Tibial nerve (tissue), 4 donors: ENCODE data around the gene POMGNT2. TPM values are rescaled to one million over a fixed set of nuclear protein-coding genes. Genes with fewer than 3 reads are reported as not detected.

Source experiments
- DNase-seq, 2 donors: peaks; one replicate each; pipeline ENCODE4 v3.0.0-alpha.2; 2019; ENCODE audit warnings: low spot score in 2 of 2
- H3K27ac ChIP-seq, 4 donors: fragments of 200-600 bp; sonication (generic) in 3 of 4; one replicate each; pipeline ENCODE4 v1.5.1; 2017 to 2019; ENCODE audit warnings: mild to moderate bottlenecking in 1 of 4
- H3K27me3 ChIP-seq, 2 donors: fragments of 200-600 bp; sonication (generic) in 1 of 2; one replicate each; pipeline versions ENCODE4 v1.5.1 to v1.6.0; 2017 to 2019
- H3K36me3 ChIP-seq, 3 donors: fragments of 200-600 bp; sonication (generic); one replicate each; pipeline ENCODE4 v1.5.1; 2018 to 2019
- H3K4me1 ChIP-seq, 4 donors: fragments of 200-600 bp; sonication (generic) in 3 of 4; one replicate each; pipeline ENCODE4 v1.5.1; 2017 to 2019
- H3K4me3 ChIP-seq, 4 donors: fragments of 200-600 bp; sonication (generic) in 3 of 4; one replicate each; pipeline ENCODE4 v1.5.1; 2017 to 2019; ENCODE audit warnings: mild to moderate bottlenecking in 1 of 4, moderate library complexity in 1 of 4
- H3K9me3 ChIP-seq, 4 donors: fragments of 200-600 bp; sonication (generic) in 3 of 4; one replicate each; pipeline ENCODE4 v1.5.1; 2017 to 2019
- EP300 ChIP-seq, 2 donors: sonication (generic); formaldehyde crosslinking; IDR thresholded peaks; one replicate each; pipeline ENCODE4 v1.6.1; 2017; ENCODE audit warnings: antibody characterized with exemption in 2 of 2, mild to moderate bottlenecking in 1 of 2
- POLR2A ChIP-seq, 2 donors: fragments of 450-650 bp; IDR thresholded peaks; one replicate each; pipeline ENCODE4 v1.6.1; 2017; ENCODE audit warnings: antibody characterized with exemption in 2 of 2, mild to moderate bottlenecking in 2 of 2, moderate library complexity in 2 of 2
- WGBS, 2 donors: methylation state at CpG; one replicate each; pipeline ENCODE4 v1.1.5; 2018; 5-methylcytosine and 5-hydroxymethylcytosine counted together
- total RNA-seq, 4 donors: library from RNA; depleted of rRNA; stranded (reverse); fragments of >200 nt; gene quantifications; one replicate each; pipeline ENCODE4 v1.1.0, GENCODE V29; 2016
- TF ChIP-seq, protein P1 (sequence below), 5 experiments: fragments of 200-600 bp in 3 of 5; fragments of 450-650 bp in 2 of 5; sonication (generic) in 3 of 5; IDR thresholded peaks; one replicate each; pipeline ENCODE4 v1.5.1; 2016 to 2019; ENCODE audit warnings: antibody characterized with exemption in 5 of 5, mild to moderate bottlenecking in 3 of 5, moderate library complexity in 2 of 5

The POMGNT2 gene
- total RNA-seq, 4 donors from 2014 or later: 22.2 to 39.4 (median 27.8) TPM

DNA sequence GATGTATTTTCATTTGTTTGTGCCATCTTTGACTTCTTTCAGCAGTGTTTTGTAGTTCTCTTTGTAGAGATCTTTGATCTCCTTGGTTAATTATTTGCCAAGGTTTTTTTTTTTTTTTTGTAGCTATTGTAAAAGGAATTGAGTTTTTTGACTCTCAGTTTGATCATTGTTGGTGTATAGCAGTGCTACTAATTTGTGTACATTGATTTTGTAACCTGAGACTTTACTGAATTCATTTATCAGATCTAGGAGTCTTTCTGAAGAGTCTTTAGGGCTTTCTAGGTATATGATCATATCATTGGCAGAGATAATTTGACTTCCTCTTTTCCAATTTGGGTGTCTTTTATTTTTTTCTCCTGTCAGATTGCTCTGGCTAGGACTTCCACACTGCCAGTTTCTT lies 42.2 kb upstream of the POMGNT2 start:
- Histone ChIP-seq H3K27ac (no peak overlapping the region), H3K4me3 (no peak overlapping the region), H3K36me3 (no peaks in the 10 kb centered on the region), H3K27me3 (peaks cover 0 to 7% of the 10 kb centered on the region in 2 donors), H3K9me3 (no peaks in the 10 kb centered on the region), H3K4me1 (peaks cover 0 to 6% (median 1%) of the 10 kb centered on the region in 4 donors)
- no peak for DNase-seq
- TF ChIP-seq, protein P1, sequence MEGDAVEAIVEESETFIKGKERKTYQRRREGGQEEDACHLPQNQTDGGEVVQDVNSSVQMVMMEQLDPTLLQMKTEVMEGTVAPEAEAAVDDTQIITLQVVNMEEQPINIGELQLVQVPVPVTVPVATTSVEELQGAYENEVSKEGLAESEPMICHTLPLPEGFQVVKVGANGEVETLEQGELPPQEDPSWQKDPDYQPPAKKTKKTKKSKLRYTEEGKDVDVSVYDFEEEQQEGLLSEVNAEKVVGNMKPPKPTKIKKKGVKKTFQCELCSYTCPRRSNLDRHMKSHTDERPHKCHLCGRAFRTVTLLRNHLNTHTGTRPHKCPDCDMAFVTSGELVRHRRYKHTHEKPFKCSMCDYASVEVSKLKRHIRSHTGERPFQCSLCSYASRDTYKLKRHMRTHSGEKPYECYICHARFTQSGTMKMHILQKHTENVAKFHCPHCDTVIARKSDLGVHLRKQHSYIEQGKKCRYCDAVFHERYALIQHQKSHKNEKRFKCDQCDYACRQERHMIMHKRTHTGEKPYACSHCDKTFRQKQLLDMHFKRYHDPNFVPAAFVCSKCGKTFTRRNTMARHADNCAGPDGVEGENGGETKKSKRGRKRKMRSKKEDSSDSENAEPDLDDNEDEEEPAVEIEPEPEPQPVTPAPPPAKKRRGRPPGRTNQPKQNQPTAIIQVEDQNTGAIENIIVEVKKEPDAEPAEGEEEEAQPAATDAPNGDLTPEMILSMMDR (IDR thresholded peaks at IDR 0.05): no peak
- TF ChIP-seq POLR2A (IDR thresholded peaks at IDR 0.05): no peak
- TF ChIP-seq EP300 (IDR thresholded peaks at IDR 0.05): no peak

DNA sequence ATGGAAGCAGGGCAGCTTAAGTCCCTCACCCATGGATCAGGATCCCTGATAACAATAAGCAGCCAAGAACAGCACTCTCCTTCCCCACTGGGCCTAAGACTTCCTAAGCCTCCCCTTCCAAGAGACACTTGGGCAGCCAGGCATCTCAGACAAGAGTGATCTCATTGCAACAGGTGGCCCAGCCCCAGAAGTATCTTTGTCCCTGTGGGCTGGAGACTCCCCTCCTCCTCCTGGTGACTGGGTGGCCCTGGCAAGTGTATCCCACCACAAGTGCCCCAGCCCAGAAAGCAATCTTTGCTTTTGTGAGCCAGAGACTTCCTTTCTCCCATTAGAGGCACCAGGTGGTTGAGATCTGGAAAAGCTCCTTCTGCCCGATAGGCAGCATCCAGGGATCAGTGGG lies 40.7 kb upstream of the POMGNT2 start:
- Histone ChIP-seq H3K4me3 (no peak overlapping the region), H3K27ac (no peak overlapping the region), H3K9me3 (no peaks in the 10 kb centered on the region), H3K27me3 (peaks cover 0 to 2% of the 10 kb centered on the region in 2 donors), H3K36me3 (no peaks in the 10 kb centered on the region), H3K4me1 (no peaks in the 10 kb centered on the region)
- no peak for TF ChIP-seq EP300 (IDR thresholded peaks at IDR 0.05)
- TF ChIP-seq, protein P1 (IDR thresholded peaks at IDR 0.05): no peak
- no peak for TF ChIP-seq POLR2A (IDR thresholded peaks at IDR 0.05)
- WGBS, 2 donors: 100% methylated on average over 1 of the region's 1 CpG
- no peak for DNase-seq

DNA sequence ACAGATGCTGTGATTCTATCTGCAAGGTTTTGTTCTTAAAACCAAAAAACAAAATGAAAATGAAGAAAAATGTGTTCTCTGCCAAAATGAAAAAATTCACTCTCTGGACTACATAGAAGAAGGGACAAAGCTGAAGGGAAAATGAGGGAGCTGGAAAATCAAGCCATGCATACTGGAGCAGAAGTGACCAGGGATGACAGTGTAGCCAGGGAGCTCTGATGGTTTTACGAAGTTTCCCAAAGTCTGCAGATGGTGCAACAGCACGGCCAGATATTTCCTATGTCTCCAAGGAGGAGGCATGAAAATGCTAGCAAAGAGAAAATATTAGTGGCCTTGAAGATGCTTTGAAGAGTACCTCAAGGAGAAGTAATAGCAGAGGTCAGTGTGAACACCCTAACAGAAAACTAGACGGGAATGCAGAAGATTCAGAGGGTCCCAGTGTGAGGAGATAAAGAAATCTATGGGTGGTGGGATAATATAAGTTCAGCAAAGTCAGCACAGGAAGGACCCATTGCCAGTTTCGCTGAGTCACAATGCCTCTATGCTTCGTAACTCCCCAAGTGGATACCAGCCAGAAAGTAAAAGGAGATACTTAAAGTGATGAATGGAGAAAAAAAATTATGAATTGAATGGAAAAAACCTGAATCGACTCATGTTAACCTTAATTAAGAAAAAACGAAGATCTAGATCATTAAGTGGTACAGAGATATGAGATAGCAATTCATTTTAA lies 39.0 kb upstream of the POMGNT2 start:
- TF ChIP-seq, protein P1 (IDR thresholded peaks at IDR 0.05): no peak
- no peak for TF ChIP-seq EP300 (IDR thresholded peaks at IDR 0.05)
- TF ChIP-seq POLR2A (IDR thresholded peaks at IDR 0.05): no peak
- Histone ChIP-seq H3K36me3 (no peaks in the 10 kb centered on the region), H3K4me3 (no peak overlapping the region), H3K27me3 (no peaks in the 10 kb centered on the region), H3K4me1 (no peaks in the 10 kb centered on the region), H3K27ac (no peak overlapping the region), H3K9me3 (no peaks in the 10 kb centered on the region)
- DNase-seq: no peak
- WGBS, 2 donors: 65 to 67% methylated on average over 7 of the region's 7 CpGs

DNA sequence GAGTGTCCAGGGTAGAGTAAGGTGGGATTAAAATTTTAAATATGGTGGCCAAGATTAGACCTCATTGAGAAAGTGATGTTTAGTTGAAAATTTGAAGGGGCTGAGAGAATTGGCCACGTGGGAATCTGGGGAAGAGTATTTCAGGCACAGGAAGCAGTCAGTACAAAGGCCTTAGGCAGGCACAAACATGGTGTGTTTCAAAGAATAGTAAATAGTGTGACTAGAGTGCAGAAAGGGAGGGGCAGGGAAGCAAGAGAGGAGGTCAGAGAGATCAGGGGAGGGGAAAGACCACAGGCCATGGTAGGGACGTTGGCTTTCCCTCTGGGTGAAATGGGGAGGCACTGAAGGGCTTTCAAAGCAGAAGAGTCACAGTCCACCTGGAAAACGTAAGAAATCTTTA lies 36.6 kb upstream of the POMGNT2 start:
- TF ChIP-seq, protein P1 (IDR thresholded peaks at IDR 0.05): no peak
- TF ChIP-seq POLR2A (IDR thresholded peaks at IDR 0.05) (no peak), EP300 (IDR thresholded peaks at IDR 0.05) (no peak)
- H3K36me3 ChIP-seq: no peaks in the 10 kb centered on the region
- peaks cover 0 to 4% (median 0%) of the 10 kb centered on the region in 4 donors for H3K9me3 ChIP-seq
- no peak overlapping the region for H3K4me3 ChIP-seq
- 25 to 29% methylated on average over 3 of the region's 3 CpGs for WGBS, 2 donors
- no peaks in the 10 kb centered on the region for H3K27me3 ChIP-seq
- DNase-seq: no peak
- no peak overlapping the region for H3K27ac ChIP-seq
- H3K4me1 ChIP-seq: no peaks in the 10 kb centered on the region

DNA sequence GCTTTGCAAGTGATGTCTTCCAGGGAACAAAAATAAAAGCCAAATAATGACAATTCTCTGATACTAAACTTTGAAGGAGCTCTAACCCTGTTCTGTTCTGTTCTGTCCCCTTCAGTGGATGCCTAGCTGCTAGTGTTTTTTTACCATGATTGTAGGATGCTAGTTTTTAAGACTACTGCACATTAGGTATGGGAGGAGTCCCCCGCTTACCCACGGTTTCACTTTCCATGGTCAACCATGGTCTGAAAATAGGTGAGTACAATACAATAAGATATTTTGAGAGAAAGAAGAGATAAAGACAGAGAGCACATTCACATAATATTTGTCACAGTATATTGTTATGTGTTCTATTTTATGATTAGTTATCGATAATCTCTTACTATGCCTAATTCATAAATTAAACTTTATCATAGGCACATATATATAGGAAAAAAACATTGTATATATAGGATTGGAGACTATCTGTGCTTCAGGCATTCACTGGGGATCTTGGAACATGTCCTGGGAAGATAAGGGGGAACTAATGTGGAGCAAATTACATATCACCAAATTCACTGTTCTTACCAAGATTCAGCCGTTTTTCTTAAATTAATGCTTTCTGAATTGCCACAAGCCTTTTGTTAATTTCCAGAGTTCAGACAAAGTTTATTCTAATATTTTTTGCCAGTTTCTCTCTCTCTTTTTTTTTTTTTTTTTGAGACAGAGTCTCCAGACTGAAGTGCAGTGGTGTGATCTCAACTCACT lies 32.8 kb upstream of the POMGNT2 start:
- WGBS, 2 donors: 71 to 80% methylated on average over 4 of the region's 4 CpGs
- DNase-seq: no peak
- H3K9me3 ChIP-seq: peaks cover 0 to 15% (median 0%) of the 10 kb centered on the region in 4 donors

More for the DNA sequence above, 32.8 kb upstream of the POMGNT2 start:
- no peaks in the 10 kb centered on the region for H3K36me3 ChIP-seq
- TF ChIP-seq EP300 (IDR thresholded peaks at IDR 0.05) (no peak), POLR2A (IDR thresholded peaks at IDR 0.05) (no peak)
- TF ChIP-seq, protein P1 (IDR thresholded peaks at IDR 0.05): no peak
- H3K27me3 ChIP-seq: no peaks in the 10 kb centered on the region
- H3K27ac ChIP-seq: no peak overlapping the region
- H3K4me1 ChIP-seq: peaks cover 0 to 1% (median 0%) of the 10 kb centered on the region in 4 donors
- H3K4me3 ChIP-seq: no peak overlapping the region
